ENCODE data around the gene EIF4H.
A peak's percentile ranks its signal among the peaks of the same experiment; 100 is the strongest.
"Not testable (repeated sequence)": the region's sequence is repeated elsewhere in the genome, so short reads cannot be mapped to it uniquely, and the experiment has no call there.

Gene EIF4H

DNA sequence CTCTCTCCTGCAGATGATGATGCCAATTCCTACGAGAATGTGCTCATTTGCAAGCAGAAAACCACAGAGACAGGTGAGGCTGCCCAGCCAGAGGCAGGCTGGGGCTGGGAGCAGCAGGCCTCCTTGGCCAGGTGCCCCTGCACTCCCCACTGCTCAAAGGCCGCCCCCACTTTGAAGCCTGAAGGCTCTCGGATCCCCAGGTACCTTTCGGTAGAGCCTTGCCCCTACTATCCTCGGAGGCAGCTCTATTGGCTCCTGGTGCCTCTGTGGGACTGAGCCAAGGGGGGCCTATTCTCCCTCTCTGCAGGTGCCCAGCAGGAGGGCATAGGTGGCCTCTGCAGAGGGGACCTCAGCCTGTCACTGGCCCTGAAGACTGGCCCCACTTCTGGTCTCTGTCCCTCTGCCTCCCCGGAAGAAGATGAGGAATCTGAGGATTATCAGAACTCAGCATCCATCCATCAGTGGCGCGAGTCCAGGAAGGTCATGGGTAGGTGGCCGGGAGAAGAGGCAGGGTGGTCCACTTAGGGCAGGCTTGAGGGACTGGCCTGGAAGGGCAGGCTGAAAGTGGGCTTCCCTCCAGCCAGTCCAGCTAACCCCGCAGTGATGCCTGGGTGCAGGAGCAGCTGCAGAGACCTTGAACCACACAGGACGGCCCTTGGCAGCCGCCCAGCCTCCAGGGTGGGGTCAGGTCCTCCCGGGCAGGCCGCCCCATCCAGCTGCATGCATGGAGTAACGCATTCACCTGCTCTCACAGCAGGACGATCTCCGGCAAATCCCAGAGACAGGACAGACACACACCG, 49.8 kb downstream of the EIF4H start:
- DNase-seq (ENCODE audit: low read depth, low spot score): no peak

DNA sequence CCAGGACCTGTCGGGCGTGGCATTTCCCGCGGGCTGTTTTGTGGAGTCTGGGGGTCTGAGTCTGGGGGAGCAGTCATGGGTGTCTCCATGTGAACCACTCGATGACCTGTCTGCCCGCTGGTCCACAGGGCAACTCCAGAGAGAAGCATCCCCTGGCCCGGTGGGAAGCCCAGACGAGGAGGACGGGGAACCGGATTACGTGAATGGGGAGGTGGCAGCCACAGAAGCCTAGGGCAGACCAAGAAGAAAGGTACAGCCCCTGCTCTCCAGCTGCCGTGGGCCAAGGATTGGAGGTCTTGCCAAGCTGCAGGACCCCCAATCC, 50.3 kb downstream of the EIF4H start:
- DNase-seq (ENCODE audit: low read depth, low spot score): no peak

GRCh38 chr7:74224907-74225306, 50.8 kb downstream of the EIF4H start:
- DNase-seq (ENCODE audit: low read depth, low spot score): not testable (repeated sequence)

GRCh38 chr7:74225400-74225799, 51.2 kb downstream of the EIF4H start:
- DNase-seq (ENCODE audit: low read depth, low spot score): no peak

GRCh38 chr7:74226633-74227032, 52.5 kb downstream of the EIF4H start:
- DNase-seq (ENCODE audit: low read depth, low spot score): no peak

DNA sequence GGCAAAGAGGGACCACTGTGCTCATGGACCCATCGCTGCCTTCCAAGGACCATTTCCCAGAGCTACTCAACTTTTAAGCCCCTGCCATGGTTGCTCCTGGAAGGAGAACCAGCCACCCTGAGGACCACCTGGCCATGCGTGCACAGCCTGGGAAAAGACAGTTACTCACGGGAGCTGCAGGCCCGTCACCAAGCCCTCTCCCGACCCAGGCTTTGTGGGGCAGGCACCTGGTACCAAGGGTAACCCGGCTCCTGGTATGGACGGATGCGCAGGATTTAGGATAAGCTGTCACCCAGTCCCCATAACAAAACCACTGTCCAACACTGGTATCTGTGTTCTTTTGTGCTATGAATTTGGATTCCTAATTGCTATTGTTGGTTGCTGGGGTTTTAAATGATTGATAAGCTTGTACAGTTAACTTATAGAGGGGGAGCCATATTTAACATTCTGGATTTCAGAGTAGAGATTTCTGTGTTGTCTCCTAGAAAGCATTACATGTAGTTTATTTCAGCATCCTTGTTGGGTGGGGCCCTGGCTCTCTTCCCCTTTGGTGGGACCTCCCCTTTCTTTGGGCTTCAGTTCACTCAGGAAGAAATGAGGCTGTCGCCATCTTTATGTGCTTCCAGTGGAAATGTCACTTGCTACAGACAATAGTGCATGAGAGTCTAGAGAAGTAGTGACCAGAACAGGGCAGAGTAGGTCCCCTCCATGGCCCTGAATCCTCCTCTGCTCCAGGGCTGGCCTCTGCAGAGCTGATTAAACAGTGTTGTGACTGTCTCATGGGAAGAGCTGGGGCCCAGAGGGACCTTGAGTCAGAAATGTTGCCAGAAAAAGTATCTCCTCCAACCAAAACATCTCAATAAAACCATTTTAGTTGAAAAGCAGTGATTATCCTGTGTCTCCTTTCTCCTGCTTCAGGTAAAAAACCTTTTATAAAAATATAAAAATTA, 55.1 kb downstream of the EIF4H start:
- no peak for DNase-seq (ENCODE audit: low read depth, low spot score)

DNA sequence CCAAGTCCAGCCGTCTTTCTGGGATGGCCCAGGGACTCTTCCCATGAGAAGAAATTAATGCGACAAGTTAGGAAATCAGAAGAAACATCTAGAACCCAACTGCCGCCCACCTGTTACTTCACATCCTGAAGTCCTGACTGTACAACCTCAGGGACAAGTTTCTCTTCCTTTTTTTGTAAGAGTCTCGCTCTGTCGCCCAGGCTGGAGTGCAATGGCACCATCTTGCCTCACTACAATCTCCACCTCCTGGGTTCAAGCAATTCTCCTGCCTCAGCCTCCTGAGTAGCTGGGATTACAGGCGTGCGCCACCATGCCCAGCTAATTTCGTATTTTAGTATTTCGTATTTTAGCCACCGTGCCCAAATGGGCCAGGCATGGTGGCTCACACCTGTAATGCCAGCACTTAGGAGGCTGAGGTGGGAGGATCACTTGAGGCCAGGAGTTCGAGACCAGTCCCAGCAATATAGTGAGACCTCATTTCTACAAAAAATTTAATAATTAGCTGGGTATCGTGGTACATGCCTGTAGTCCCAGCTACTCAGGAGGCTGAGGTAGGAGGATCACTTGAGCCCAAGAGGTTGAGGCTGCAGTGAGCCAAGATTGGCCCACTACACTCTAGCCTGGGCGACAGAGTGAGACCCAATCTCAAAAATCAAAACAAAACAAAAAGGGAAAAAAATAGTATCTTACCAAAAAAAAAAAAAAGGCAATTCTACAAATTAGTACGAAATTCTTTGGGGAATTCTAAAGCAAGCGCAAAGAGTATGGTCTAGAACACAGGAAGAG, 56.5 kb downstream of the EIF4H start:
- no peak for DNase-seq (ENCODE audit: low read depth, low spot score)

DNA sequence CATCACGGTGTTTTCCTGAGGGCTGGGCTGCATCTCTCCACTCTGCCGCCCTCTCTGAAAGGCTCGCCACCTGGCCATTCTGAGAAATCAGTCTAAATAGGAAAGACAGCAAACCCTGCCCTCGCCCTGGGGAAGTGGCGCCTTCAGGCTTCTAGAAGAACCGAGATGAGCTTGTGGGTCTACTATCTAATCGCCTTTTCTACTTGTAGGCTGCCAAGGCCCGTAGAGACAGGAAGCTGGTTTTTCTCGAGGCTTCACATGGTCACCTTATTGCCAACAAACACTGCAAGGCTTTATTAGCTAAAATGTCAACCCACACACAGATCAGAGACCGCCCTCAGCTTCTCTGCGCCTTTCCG, 57.1 kb downstream of the EIF4H start:
- DNase-seq (ENCODE audit: low read depth, low spot score): no peak

GRCh38 chr7:74233655-74234285, 59.6 kb downstream of the EIF4H start:
- peak; percentile 56 for DNase-seq (ENCODE audit: low read depth, low spot score)

DNA sequence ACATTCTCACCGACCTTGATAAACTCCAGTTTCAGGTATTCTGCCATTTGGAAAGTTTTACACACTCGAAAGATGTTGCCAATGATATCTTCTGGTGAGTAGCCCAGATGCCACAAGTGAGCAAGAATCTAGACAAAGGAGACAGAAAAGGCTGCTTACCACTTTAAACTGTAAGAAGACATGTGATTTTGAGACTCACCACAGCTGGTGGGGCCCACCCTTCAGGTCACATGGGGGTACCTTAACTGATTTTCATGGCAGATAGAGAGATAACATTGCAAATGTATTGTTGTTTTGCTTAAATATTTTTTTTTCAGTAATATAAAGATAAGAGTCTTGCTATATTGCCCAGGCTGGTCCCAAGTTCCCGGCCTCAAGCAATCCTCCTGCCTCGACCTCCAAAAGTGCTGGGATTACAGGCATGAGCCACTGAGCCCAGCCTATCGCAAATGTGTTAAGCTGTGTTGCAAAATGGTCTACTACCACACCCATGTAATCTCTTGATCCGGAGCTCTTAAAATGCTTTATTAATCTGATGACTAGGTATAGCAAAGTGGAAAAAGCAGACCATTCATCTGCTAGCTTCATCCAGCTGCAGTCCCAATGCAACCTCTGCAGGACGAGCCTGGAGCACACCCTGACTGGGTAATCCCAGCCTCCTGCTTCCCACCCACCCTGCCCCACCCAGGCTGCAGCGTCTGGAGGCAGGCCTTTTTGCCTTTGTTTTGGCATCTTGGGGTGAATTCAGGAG, 61.5 kb downstream of the EIF4H start:
- DNase-seq (ENCODE audit: low read depth, low spot score): no peak

DNA sequence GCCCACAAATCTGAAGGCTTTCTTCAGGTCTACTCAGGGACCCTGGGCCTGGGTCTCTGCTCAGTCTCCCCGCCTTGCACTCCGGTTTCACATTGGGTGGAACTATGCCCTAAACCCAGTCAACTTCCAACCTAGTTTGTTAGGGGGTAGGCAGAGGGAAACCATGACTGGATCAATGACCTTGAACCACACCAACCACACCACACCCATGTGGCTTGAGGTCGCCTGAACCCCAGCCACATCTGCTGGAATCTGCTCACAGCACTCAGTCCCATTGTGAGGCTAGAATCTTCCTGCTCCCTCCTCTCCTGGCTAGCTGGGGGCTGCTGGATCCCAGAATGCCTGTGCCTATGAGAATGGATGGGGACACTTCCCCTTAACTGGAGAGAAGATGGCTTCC, 62.1 kb downstream of the EIF4H start:
- DNase-seq (ENCODE audit: low read depth, low spot score): no peak

GRCh38 chr7:74240482-74240881, 66.3 kb downstream of the EIF4H start:
- no peak for DNase-seq (ENCODE audit: low read depth, low spot score)

- DNase-seq (ENCODE audit: low read depth, low spot score): no peak
Measured at GRCh38 chr7:74242122-74242443, 67.9 kb downstream of the EIF4H start.

- no peak for DNase-seq (ENCODE audit: low read depth, low spot score)
Measured at GRCh38 chr7:74246497-74246896, 72.3 kb downstream of the EIF4H start.
